ENCODE data around the gene WNT7A. TPM values are rescaled to one million over a fixed set of nuclear protein-coding genes. Genes with fewer than 3 reads are reported as not detected.

Gene WNT7A
- total RNA-seq, 1 experiment from 2014 or later, result not detected

DNA sequence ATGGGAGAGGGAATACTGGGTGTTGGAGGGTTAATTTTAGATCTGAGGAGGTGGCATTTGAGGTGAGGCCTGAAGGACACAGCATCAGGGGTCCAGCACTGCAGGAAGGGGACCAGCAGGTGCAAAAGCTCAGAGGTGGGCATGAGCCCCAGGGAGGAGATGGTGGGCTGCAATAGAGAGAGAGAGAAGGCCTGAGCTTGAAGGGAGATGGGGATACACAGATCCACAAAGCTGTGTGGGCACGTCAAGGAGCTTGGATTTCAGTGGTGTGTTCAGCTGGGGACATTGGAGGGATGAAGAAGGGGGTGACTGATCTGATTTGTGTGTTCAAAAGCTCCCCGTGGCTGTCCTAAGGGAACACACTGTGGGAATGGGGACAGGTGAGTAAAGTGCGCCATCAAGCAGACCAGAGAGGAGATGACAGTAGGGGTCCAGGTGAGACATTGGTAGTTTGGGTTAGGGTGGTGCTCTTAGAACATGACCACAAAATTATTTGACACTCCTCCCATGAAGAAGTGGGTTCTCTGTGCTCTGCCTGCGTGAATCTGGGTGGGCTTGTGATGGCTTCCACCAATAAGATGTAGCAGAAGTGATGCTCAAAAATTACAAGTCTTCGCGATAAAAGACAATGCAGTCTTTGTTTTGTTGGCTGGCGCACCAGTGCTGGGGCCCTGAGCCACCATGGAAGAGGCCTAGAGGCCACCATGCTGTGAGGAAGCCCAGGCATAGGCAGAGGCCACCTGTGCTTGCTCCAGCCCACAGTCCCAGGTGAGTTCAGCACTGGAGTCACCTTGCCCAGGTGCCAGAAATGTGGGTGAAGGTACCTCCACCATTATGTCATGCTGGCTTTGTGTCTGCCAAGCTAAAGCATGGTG, 1.9 kb upstream of the WNT7A start:
- H3K4me1 Mint-ChIP-seq, result peaks cover 2 to 7% of the 10 kb centered on the region in 2 experiments; a peak in 3 of 4 replicates
- H3K4me2 ChIP-seq (ENCODE audit: insufficient read depth, insufficient read length, low read length), result no peak overlapping the region
- H3K56ac ChIP-seq (ENCODE audit: insufficient read length, low read depth, low read length), result no peak overlapping the region
- H3K18ac ChIP-seq (ENCODE audit: insufficient read length, low read depth, low read length), result no peak overlapping the region
- DNase-seq, result peak; percentile 11
- H3K4me1 ChIP-seq (ENCODE audit: insufficient read depth, low read length), result no peaks in the 10 kb centered on the region
- H3K4me3 Mint-ChIP-seq, result no peak overlapping the region
- H3K79me2 ChIP-seq (ENCODE audit: insufficient read depth, low read length), result no peaks in the 10 kb centered on the region
- no peaks in the 10 kb centered on the region for H4K20me1 ChIP-seq (ENCODE audit: control insufficient read depth, insufficient read depth, insufficient read length)
- H2BK12ac ChIP-seq (ENCODE audit: insufficient read length, low read depth, low read length), result no peak overlapping the region
- H2BK20ac ChIP-seq (ENCODE audit: low read depth, low read length, poor library complexity, severe bottlenecking), result no peak overlapping the region
- TF ChIP-seq, protein P1, sequence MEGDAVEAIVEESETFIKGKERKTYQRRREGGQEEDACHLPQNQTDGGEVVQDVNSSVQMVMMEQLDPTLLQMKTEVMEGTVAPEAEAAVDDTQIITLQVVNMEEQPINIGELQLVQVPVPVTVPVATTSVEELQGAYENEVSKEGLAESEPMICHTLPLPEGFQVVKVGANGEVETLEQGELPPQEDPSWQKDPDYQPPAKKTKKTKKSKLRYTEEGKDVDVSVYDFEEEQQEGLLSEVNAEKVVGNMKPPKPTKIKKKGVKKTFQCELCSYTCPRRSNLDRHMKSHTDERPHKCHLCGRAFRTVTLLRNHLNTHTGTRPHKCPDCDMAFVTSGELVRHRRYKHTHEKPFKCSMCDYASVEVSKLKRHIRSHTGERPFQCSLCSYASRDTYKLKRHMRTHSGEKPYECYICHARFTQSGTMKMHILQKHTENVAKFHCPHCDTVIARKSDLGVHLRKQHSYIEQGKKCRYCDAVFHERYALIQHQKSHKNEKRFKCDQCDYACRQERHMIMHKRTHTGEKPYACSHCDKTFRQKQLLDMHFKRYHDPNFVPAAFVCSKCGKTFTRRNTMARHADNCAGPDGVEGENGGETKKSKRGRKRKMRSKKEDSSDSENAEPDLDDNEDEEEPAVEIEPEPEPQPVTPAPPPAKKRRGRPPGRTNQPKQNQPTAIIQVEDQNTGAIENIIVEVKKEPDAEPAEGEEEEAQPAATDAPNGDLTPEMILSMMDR (conservative IDR thresholded peaks at IDR 0.05), result no peak
- no peak overlapping the region for H3K23ac ChIP-seq (ENCODE audit: insufficient read length, low read depth, low read length)
- peaks cover 93% of the 10 kb centered on the region for H3K27me3 Mint-ChIP-seq (ENCODE audit: low read depth)
- no peak overlapping the region for H3K9ac ChIP-seq (ENCODE audit: extremely low read depth, insufficient read length, low read length)
- H3K27me3 ChIP-seq (ENCODE audit: insufficient read depth, low read length), result peaks cover 42% of the 10 kb centered on the region
- no peak overlapping the region for H3K27ac Mint-ChIP-seq
- H3K79me1 ChIP-seq (ENCODE audit: insufficient read depth, low read depth, low read length, poor library complexity, severe bottlenecking), result no peaks in the 10 kb centered on the region
- no peak overlapping the region for H2BK5ac ChIP-seq (ENCODE audit: insufficient read length, low read length)
- no peak overlapping the region for H3K14ac ChIP-seq (ENCODE audit: insufficient read depth, low read length)
- no peak overlapping the region for H4K91ac ChIP-seq (ENCODE audit: insufficient read length, low read depth, low read length)
- H2BK15ac ChIP-seq (ENCODE audit: low read depth, low read length), result no peak overlapping the region
- no peak overlapping the region for H2BK120ac ChIP-seq (ENCODE audit: low read depth, low read length, poor library complexity, severe bottlenecking)
- H3T11ph ChIP-seq (ENCODE audit: low read length), result no peak overlapping the region
- no peak overlapping the region for H4K8ac ChIP-seq (replicated peaks; ENCODE audit: insufficient read length, low read depth, low read length)
- H2AK5ac ChIP-seq (ENCODE audit: insufficient read length, low read length), result no peak overlapping the region
- peaks cover 0 to 2% (median 0%) of the 10 kb centered on the region in 3 experiments; a peak in 1 of 7 replicates for H3K36me3 Mint-ChIP-seq (ENCODE audit: insufficient read depth in 1 of 3, low read depth in 3 of 3)
- H3K9me3 Mint-ChIP-seq, result no peaks in the 10 kb centered on the region; a peak in 2 of 5 replicates
- no peak overlapping the region for H4K5ac ChIP-seq (ENCODE audit: insufficient read length, low read depth, low read length)
- H3K27ac ChIP-seq (ENCODE audit: insufficient read length, low read depth, low read length), result no peak overlapping the region
- H2AFZ ChIP-seq (ENCODE audit: low read length), result no peak overlapping the region
- no peaks in the 10 kb centered on the region for H3K9me3 ChIP-seq (ENCODE audit: control insufficient read depth, low read depth, low read length)
- WGBS (ENCODE audit: extremely low coverage, insufficient read length, low lambda C conversion rate), result no CpG with 5 or more reads among the region's 7 CpGs
- H3K4ac ChIP-seq (ENCODE audit: low read depth, low read length), result no peak overlapping the region
- H3K23me2 ChIP-seq (ENCODE audit: insufficient read length, low read depth, low read length, poor library complexity, severe bottlenecking), result peaks cover 24% of the 10 kb centered on the region

Measured in H9 (cell line).